CD4-positive, alpha-beta T cell (primary cell): ENCODE data around the gene SPOCK1. TPM values are rescaled to one million over a fixed set of nuclear protein-coding genes. Genes with fewer than 3 reads are reported as not detected.

Experiments
- ATAC-seq: fragments of 200-7000 bp; cut with Tn5 transposase; one replicate; pipeline ENCODE4 v1.10.0; 2022; ENCODE audit warnings: mild to moderate bottlenecking; ENCODE audit not compliant: poor library complexity
- CTCF ChIA-PET: fragments of 350-600 bp; sonication (Branson Sonifier 250); formaldehyde crosslinking; loops from one replicate; lab custom pipeline; 2021; ENCODE audit warnings: antibody characterized with exemption, inconsistent platforms; lab: Charles Lee
- POLR2A ChIA-PET: fragments of 350-600 bp; sonication (Branson Sonifier 250); formaldehyde crosslinking; loops from one replicate; lab custom pipeline; 2021; ENCODE audit warnings: antibody characterized with exemption, inconsistent platforms; lab: Charles Lee
- DNase-seq, 14 experiments: peaks; one replicate each; pipeline ENCODE4 v3.0.0-alpha.2; 2013 to 2020; ENCODE audit warnings: mixed read lengths in 2 of 14
- H3K27ac ChIP-seq, 2 donors: one replicate each; pipeline versions ENCODE4 v1.5.1 to v1.7.0; 2013; ENCODE audit warnings: low read length in 2 of 2, low read depth in 1 of 2, mild to moderate bottlenecking in 1 of 2
- H3K27me3 ChIP-seq, 2 experiments: 1 replicate in 1 of 2; 2 replicates in 1 of 2; pipeline versions ENCODE4 v1.6.1 to v1.7.0; 2013; ENCODE audit warnings: low read length in 2 of 2, control low read depth in 1 of 2, mild to moderate bottlenecking in 1 of 2, moderate library complexity in 1 of 2; ENCODE audit not compliant: insufficient read depth in 2 of 2, control insufficient read depth in 1 of 2
- H3K36me3 ChIP-seq: one replicate; pipeline ENCODE4 v1.6.1; 2013; ENCODE audit warnings: low read length, control low read depth; ENCODE audit not compliant: insufficient read depth
- H3K4me1 ChIP-seq: one replicate; pipeline ENCODE4 v1.6.1; 2013; ENCODE audit warnings: low read length, control low read depth; ENCODE audit not compliant: insufficient read depth
- H3K4me3 ChIP-seq: one replicate; pipeline ENCODE4 v1.5.1; 2013; ENCODE audit warnings: mild to moderate bottlenecking, low read length, moderate library complexity
- H3K9me3 ChIP-seq, 2 experiments: 1 replicate in 1 of 2; 2 replicates in 1 of 2; pipeline versions ENCODE4 v1.6.1 to v1.7.0; 2013; ENCODE audit warnings: low read length in 2 of 2, mild to moderate bottlenecking in 2 of 2, control low read depth in 1 of 2, moderate library complexity in 1 of 2; ENCODE audit not compliant: control insufficient read depth in 1 of 2, insufficient read depth in 1 of 2
- H3K27ac Mint-ChIP-seq: one replicate; pipeline ENCODE4 v1.8.0; 2020; ENCODE audit warnings: mixed read lengths
- H3K27me3 Mint-ChIP-seq: one replicate; pipeline ENCODE4 v1.8.0; 2021; ENCODE audit warnings: mixed read lengths
- H3K36me3 Mint-ChIP-seq: one replicate; pipeline ENCODE4 v1.8.0; 2021; ENCODE audit warnings: low read depth, mixed read lengths
- H3K4me1 Mint-ChIP-seq: one replicate; pipeline ENCODE4 v1.8.0; 2021; ENCODE audit warnings: low read depth, mixed read lengths
- H3K4me3 Mint-ChIP-seq: one replicate; pipeline ENCODE4 v1.8.0; 2020; ENCODE audit warnings: mild to moderate bottlenecking, mixed read lengths
- H3K9me3 Mint-ChIP-seq: one replicate; pipeline ENCODE4 v1.8.0; 2020; ENCODE audit warnings: mixed read lengths
- intact Hi-C, 2 experiments: fragments of 100-400 bp; cut with DNase I in 1 of 2; cut with micrococcal nuclease in 1 of 2; formaldehyde crosslinking; loops; one replicate each; pipeline versions ENCODE4 v1.15.1 to v1.9.0; 2023 to 2025; cut with DNase I, micrococcal nuclease
- total RNA-seq, 174 experiments: library from RNA in 2 of 174; stranded (reverse) in 2 of 174; gene quantifications; one replicate each; pipeline ENCODE4 v1.2.3 and lab custom pipeline; 2021 to 2026
- TF ChIP-seq, protein P1 (sequence below): fragments of 200-600 bp; IDR thresholded peaks from one replicate; pipeline ENCODE4 v1.8.0; 2022; ENCODE audit warnings: antibody characterized with exemption, mild to moderate bottlenecking

Gene SPOCK1
- total RNA-seq, 2 experiments from 2014 or later = not detected

DNA sequence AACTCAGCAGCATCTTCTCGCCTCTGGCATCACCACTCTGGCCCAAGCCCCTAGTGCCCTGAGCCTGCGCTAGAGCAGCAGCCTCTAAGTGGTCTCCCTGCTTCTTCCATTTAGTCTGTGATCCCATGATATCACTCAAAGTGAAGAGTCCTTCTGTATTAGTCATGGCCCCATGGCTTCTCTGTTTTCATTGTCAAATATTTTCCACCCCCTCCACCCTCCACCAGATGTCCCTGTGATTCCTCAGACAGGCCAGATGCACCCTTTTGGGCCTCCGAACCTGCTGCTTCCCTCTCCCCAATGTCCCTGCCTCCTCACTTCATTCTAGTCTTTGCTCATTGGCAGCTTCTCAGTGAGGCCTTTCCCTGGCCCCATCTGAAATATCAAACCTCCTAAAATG lies 299.2 kb downstream of the SPOCK1 start:
- ATAC-seq = no peak
- TF ChIP-seq, protein P1, sequence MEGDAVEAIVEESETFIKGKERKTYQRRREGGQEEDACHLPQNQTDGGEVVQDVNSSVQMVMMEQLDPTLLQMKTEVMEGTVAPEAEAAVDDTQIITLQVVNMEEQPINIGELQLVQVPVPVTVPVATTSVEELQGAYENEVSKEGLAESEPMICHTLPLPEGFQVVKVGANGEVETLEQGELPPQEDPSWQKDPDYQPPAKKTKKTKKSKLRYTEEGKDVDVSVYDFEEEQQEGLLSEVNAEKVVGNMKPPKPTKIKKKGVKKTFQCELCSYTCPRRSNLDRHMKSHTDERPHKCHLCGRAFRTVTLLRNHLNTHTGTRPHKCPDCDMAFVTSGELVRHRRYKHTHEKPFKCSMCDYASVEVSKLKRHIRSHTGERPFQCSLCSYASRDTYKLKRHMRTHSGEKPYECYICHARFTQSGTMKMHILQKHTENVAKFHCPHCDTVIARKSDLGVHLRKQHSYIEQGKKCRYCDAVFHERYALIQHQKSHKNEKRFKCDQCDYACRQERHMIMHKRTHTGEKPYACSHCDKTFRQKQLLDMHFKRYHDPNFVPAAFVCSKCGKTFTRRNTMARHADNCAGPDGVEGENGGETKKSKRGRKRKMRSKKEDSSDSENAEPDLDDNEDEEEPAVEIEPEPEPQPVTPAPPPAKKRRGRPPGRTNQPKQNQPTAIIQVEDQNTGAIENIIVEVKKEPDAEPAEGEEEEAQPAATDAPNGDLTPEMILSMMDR = no peak
- no peak overlapping the region for H3K27ac Mint-ChIP-seq
- CTCF ChIA-PET = no interaction called here
- no peaks in the 10 kb centered on the region for H3K4me1 Mint-ChIP-seq
- Histone ChIP-seq H3K36me3 (no peaks in the 10 kb centered on the region), H3K4me1 (no peaks in the 10 kb centered on the region), H3K27ac (no peak overlapping the region), H3K9me3 (peaks cover 0 to 4% of the 10 kb centered on the region in 2 experiments), H3K27me3 (no peaks in the 10 kb centered on the region), H3K4me3 (no peak overlapping the region)
- no peaks in the 10 kb centered on the region for H3K36me3 Mint-ChIP-seq
- intact Hi-C loops = no loop called here
- peaks cover 4% of the 10 kb centered on the region for H3K27me3 Mint-ChIP-seq
- DNase-seq = no peak
- POLR2A ChIA-PET = no interaction called here
- H3K9me3 Mint-ChIP-seq = no peaks in the 10 kb centered on the region
- no peak overlapping the region for H3K4me3 Mint-ChIP-seq

DNA sequence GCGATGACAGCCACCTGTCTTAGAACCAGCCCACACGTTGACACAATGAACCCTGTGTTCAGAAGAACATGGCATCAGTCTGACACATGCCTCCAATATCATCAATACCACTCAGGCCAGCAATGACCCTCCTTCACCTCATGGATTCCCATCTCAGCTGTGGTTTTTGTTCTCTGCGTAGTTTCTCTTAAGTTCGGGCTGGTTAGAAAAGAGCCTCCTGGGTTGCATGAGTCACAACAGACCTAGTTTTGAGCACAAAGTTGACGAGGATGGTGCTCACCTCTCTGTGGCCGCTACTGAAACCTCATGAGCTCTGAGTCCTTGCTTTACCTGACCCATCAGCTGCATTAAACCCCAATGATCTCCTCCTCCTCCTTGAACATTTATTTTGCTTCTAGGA lies 299.9 kb downstream of the SPOCK1 start:
- Mint-ChIP-seq H3K27me3 (peaks cover 4% of the 10 kb centered on the region), H3K36me3 (no peaks in the 10 kb centered on the region), H3K4me3 (no peak overlapping the region), H3K4me1 (no peaks in the 10 kb centered on the region), H3K27ac (no peak overlapping the region), H3K9me3 (no peaks in the 10 kb centered on the region)
- Histone ChIP-seq H3K9me3 (peaks cover 0 to 8% of the 10 kb centered on the region in 2 experiments), H3K36me3 (no peaks in the 10 kb centered on the region), H3K4me1 (no peaks in the 10 kb centered on the region), H3K4me3 (no peak overlapping the region), H3K27me3 (no peaks in the 10 kb centered on the region), H3K27ac (no peak overlapping the region)
- POLR2A ChIA-PET = no interaction called here
- intact Hi-C loops = no loop called here
- DNase-seq (no peak), ATAC-seq (no peak)
- CTCF ChIA-PET = no interaction called here
- TF ChIP-seq, protein P1 = no peak

- H3K4me1 ChIP-seq = no peaks in the 10 kb centered on the region
- H3K9me3 ChIP-seq = peaks cover 0 to 8% of the 10 kb centered on the region in 2 experiments
- H3K27me3 ChIP-seq = no peaks in the 10 kb centered on the region
- DNase-seq (no peak), ATAC-seq (no peak)
- H3K27me3 Mint-ChIP-seq = no peaks in the 10 kb centered on the region
- no peak overlapping the region for H3K4me3 Mint-ChIP-seq
- H3K27ac Mint-ChIP-seq = no peak overlapping the region
- CTCF ChIA-PET = no interaction called here
- H3K9me3 Mint-ChIP-seq = no peaks in the 10 kb centered on the region
- H3K36me3 ChIP-seq = no peaks in the 10 kb centered on the region
- POLR2A ChIA-PET = no interaction called here
- H3K4me1 Mint-ChIP-seq = no peaks in the 10 kb centered on the region
- no peaks in the 10 kb centered on the region for H3K36me3 Mint-ChIP-seq
- H3K4me3 ChIP-seq = no peak overlapping the region
- intact Hi-C loops = no loop called here
- H3K27ac ChIP-seq = no peak overlapping the region
- TF ChIP-seq, protein P1 = no peak
Observed at GRCh38 chr5:137195483-137195882, 303.6 kb downstream of the SPOCK1 start.
